ENCODE data around the gene SETD3.

DNA sequence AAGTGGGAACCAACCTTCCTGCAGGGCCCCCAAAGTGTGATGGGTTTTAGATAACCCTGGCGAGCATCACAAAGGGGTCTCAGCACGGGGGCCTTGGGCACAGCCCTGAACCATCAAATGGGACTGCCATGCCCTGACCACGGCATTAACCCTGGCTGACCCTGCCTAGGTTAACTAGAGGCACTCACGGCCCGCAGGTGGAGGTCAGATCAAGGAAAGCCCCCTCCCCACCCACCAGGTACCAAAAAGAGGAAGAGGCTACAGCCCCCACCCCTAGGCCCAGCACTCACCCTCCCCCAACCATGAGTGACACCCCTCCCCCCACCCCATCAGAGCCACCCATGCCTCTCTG is 43.0 kb upstream of the SETD3 start:
- TF ChIP-seq, protein P1, sequence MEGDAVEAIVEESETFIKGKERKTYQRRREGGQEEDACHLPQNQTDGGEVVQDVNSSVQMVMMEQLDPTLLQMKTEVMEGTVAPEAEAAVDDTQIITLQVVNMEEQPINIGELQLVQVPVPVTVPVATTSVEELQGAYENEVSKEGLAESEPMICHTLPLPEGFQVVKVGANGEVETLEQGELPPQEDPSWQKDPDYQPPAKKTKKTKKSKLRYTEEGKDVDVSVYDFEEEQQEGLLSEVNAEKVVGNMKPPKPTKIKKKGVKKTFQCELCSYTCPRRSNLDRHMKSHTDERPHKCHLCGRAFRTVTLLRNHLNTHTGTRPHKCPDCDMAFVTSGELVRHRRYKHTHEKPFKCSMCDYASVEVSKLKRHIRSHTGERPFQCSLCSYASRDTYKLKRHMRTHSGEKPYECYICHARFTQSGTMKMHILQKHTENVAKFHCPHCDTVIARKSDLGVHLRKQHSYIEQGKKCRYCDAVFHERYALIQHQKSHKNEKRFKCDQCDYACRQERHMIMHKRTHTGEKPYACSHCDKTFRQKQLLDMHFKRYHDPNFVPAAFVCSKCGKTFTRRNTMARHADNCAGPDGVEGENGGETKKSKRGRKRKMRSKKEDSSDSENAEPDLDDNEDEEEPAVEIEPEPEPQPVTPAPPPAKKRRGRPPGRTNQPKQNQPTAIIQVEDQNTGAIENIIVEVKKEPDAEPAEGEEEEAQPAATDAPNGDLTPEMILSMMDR (conservative IDR thresholded peaks at IDR 0.05; ENCODE audit: low read depth, low read length), result no peak
- TF ChIP-seq EZH2 (IDR thresholded peaks at IDR 0.05; ENCODE audit: low read length, unreplicated experiment) (no peak), EZH2phosphoT487 (IDR thresholded peaks at IDR 0.05; ENCODE audit: borderline replicate concordance, low read length) (no peak)
